HG02943 (cell line): ENCODE measurements around the gene EML4.

Source experiments
- ATAC-seq: cut with Tn5 transposase; IDR thresholded peaks from one replicate; pipeline ENCODE4 v1.9.1; 2021; ENCODE audit warnings: mild to moderate bottlenecking, low read depth, moderate library complexity; ENCODE audit not compliant: unreplicated experiment

EML4 gene

DNA sequence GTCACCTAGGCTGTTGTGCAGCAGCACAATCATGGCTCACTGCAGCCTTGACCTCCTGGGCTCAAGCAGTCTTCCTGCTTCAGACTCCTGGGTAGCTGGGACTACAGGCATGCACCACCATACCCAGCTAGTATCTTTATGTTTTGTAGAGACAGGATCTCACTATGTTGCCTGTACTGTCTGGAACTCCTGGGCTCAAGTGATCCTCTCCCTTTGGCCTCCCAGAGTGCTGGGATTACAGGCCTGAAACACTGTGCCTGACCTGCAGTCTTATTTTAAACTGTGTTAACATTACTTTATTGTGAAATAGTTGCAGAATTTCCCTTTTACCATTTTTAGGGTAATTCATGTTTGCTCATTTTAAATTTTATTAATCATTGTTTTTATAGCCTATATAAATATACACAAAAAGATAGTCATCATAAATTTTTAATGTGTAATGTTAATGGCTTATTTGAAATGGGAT, 24.6 kb downstream of the EML4 start:
- ATAC-seq: no peak

DNA sequence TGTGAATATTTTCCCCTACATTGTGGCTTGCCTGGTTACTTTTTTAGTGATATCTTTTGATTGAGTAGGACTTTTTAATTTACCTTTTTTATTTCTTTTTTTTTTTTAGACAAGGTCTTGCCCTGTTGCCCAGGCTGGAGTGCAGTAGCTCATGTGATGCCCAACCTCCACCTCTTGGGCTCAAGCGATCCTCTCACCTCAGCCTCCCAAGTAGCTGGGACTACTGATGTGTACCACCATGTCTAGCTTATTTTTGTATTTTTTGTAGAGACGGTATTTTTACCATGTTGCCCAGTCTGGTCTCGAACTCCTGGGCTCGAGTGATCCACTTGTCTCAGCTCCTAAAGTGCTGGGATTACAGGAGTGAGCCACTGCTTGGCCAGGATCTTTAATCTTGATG, 25.3 kb downstream of the EML4 start:
- ATAC-seq: no peak

DNA sequence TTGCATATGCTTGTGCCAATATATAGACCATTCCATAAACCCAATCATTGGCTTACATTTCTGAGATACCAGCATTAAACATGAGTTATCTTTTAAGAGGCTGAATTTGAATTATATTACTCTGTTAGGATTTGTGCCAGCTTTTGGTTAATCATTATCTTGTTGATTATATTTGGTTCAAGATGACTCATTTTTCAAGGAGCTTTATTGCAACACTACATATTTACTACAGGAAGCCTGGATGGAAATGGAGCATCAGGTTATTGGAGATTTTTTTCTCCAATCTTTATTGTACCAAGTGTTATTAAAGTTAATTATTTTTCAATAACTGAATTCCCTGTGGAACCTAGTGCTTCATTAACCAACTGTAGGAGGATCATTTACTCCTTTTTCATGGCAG, 26.4 kb downstream of the EML4 start:
- no peak for ATAC-seq

DNA sequence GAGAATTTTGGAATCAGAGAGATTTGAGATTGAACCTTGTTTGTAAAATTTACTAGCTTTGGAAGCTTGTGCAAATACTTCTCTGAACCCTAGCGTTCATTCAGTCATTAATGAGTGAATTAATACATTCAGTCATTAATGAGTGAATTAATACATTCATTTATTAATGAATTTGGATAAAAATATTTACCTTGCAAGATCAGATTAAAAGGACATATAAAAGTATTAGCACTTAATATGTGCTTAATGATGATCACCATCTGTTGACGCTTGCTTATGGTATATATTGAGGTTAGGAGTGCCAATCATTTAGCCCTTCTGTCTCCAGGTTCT, 26.9 kb downstream of the EML4 start:
- no peak for ATAC-seq

DNA sequence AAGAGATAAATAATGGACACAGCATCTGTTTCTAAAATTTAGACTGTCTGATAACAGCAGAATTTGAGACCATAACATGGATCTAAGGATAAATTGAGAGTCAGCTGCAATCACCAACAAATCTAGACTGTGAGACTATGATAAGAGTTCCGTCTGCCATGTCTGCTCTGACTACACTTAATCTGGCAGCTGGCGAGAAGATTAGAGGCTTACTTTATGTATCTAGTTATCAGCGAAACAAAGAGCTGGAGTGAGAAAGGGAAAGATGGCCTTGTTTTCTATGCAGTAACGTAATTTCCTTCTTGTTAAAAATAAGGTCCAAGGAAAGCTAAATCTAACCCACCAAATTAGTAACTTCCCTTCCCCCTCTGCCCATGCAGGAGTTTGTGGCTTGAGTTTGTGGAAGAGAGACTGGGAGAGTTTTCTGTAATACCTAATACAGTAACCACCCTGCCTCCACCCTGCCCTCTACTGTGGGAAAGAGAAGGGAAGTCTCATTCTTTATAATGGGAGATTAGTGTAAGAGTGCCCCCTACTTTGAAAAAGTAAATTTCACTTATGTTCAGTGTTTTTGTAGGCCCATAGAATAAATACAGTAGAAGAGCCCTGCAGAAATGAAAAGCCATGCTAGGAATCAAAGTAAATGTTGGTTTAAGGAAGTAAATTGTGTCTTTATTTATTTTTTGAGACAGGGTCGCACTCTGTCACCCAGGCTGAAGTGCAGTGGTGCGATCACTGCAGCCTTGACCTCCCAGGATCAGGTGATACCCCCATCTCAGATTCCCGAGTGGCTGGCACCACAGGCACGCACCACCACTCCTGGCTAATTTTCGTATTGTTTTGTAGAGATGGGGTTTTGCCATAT, 27.5 kb downstream of the EML4 start:
- peak; percentile 62 for ATAC-seq

DNA sequence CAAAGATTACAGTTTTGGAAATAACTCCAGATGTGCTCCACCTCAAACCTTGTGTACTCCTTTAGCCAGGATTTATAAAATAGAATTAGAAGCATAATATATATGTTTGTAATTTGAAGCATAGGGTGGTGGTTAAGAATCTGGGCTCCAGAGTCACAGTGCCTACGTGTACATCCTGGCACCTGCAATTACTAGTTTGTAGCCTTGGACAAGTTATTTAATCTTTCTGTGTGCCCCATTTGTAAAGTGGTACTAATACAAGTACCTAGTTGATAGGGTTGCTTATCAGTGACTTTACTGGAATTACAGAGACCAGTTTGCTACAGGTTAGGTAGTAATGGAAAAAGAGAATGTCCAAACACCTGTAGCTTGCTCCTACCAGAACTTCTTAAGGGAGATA, 28.6 kb downstream of the EML4 start:
- no peak for ATAC-seq

DNA sequence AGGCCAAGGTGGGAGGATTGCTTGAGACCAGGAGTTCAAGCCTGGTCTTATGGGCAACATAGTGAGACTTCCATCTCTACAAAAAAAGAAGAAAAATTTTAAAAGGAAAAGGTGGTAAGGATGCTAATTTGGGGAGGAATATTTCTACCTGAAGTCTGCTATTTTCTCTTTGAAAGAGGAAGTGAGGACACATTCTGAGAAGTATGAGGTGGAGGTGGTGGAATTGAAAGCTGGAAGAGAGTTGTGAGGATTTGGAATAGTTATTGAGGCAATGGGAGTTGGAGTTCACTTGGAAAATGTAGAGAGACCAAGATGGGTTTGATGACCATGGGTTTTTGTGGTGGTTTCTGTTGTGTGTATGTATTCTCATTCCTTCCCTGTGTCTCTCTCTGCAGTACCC, 29.3 kb downstream of the EML4 start:
- ATAC-seq: no peak

DNA sequence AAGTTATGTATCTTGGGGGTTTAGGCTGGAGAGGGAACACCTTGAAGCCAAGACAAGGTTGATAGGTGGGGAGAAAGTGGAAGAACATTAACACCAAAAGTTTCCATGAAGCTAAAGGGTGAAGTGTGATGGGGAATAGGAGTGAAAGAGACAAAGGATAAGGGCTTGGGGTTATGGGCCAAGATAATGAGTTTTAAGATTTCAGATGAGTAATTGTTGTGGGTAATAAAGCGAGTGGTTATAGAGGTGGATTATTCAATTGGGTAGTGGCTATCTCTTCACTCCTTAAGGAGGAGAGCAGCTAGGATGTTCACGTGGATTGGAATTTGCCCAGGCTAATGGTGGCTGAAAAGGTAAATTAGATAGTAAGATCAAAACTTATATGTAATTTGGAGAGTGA, 29.8 kb downstream of the EML4 start:
- ATAC-seq: no peak

DNA sequence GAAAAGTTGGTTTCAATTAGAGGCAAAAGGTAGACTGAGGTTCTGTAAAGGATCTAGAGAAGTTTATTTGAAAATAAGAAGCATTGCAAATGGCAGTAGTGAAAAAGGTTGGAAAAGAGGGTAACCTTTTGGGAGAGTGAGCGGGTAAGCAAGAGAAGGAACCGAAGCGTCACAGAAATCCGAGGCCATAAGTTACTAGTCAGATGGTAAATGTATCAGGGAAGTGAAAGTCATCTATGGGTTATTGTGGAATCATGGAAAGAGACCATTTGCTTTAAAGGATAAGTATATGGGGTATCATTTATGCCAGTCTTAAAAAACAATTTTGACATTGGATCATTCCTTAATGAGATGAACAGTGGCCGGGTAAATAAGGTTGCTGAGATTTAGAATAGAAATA, 30.5 kb downstream of the EML4 start:
- no peak for ATAC-seq

DNA sequence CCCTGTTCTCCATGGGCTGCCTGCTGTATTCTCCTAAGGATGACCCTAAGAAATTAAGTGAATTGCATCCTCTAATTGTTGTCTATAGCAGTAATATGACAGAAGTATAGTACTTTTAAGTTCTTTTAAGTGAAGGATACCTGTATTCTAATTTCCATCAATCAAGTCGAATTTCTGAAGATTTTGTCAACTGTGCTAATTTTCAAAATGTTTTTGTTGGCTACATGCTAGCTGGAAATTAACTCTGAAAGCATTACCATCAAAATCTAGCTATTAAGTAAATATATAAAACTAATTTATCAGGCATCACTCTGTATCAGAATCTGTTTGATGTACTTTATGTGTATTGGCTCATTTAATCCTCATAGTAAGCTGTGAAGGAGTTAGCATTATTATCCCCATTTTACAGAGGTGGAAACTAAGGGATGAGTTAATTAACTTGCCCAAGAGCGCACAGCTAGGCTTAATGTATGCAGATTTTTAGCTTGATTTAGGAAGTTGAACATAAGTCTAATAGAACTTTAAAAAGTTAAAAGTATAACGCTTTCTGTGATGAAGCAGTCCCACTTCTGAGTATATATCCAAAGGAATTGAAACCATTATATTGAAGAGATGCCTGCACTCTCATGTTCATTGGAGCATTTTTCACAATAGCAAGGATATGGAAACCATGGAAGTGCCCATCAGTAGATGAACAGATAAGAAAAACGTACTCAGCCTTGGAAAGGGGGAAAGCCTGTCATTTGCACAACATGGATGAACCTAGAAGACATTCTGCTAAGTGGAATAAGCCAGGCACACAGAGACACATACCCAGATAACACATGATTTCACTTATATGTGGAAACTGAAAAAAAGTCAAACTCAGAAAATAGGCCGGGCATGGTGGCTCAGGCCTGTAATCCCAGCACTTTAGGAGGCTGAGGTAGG, 32.0 kb downstream of the EML4 start:
- no peak for ATAC-seq

DNA sequence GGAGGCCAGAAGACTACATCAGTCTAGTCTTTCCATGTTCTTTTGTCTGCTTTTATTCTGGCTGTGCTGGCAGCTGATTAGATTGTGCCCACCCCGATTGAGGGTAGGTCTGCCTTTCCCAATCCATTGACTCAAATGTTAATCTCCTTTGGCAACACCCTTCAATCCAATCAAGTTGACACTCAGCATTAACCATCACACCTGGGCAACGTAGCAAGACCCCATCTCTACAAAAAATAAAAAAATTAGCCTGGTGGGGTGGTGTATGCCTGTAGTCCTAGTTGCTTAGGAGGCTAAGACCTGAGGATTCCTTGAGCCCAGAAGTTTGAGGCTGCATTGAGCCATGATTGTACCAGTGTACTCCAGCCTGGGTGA, 33.5 kb downstream of the EML4 start:
- ATAC-seq: no peak

DNA sequence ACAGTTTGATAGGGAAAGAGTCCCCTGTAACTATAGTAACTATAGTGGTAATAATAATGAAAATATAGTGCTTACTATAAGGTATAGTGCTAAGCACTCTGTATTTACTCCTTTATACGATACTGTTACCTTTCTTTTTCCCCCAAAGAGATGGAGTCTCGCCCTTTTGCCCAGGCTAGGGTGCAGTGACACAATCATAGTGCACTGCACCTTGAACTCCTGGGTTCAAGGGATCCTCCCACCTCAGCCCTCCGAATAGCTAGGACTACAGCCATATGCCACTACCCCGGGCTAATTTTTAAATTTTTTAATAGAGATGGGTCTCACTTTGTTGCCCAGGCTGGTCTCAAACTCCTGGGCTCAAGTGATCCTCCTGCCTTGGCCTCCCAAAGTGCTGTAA, 34.6 kb downstream of the EML4 start:
- ATAC-seq: no peak

DNA sequence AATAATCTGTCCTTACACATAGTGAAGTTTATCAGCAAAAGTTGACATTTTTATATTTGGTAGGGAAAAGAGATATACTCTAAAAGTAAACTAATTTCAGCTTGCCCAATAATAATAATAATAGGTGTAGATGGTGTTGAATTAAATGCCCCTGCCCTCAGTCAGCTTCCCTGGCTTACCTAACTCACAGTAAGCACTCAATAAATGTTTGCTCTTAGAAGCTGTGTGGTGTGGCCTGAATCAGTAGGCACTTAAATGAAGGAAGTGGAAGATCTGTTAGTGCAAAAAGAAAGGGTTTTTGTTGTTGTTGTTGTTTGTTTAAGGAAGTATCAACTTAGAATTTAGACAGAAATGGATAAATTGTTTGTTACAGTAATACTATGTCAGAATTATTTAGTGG, 36.2 kb downstream of the EML4 start:
- no peak for ATAC-seq

DNA sequence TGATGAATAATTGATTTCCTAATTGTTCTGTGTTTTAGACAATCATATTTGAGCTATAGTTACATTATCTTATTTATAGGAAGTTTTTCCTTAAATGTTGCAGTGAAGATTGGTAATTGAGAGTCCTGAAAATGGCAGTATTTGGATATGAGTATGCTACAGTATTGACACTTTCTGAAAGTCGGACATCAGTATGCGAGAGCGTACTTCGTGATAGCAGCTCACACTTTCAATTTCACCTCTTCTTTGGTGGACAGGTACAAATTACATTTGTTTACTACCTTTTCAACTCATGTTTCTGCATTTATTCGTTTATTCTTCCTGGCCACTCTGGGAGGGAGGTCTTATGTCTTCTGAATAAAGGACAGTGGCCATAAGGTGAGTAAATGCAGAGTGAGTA, 38.7 kb downstream of the EML4 start:
- ATAC-seq: no peak

DNA sequence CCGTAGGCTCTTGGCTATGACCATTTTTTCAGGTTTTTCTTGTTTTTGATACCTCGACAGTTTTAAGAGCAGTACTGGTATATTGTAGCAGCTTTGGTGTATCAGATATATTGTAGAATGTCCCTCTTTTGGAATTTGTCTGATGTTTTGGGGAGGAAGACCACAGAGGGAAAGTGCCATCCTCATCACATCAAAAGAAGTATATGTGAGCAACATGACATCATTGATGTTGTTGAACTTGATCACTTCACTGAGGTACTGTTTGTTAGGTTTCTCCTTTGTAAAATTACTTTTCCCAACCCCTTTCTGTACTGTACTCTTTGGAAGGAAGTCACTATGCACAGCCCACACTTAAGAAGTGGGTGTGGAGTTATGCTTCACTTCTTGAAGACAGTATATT, 41.0 kb downstream of the EML4 start:
- no peak for ATAC-seq

DNA sequence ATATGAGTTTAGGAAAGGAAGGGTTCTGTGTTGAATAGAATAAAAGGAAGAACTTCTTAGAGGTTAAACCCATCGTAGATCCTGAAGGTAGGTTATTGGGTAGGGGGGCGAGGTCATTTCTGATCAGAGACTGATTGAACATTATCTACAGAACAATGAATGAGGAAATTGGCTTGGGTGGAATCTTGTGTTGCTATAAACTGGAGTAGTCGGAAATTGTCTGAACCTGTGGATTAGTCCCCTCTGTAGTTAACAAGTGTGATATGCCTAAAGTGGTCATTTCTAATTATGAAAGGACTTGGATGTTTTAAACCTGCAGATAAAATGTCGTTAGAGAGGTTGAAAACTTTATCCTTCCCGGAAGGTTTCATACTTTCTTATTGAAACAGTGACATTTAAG, 42.1 kb downstream of the EML4 start:
- no peak for ATAC-seq

DNA sequence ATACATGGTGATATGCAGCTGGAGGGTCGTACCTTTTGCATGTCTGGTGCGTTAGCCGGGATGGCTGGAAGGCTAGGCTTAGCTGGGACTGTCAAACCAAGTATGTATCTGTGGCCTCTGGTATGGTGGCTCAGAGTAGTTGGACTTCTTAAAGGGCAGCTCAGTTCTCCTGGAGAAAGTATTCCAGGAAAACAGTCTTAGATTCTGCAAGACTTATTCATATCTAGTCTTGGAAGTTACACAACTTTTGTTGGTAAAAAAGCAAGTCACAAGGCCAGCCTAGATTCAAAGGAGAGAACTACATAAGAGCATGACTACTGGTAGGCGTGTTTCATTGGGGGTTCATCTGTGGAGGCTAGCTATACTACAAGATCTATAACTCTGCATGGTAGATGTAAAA, 45.5 kb downstream of the EML4 start:
- no peak for ATAC-seq

DNA sequence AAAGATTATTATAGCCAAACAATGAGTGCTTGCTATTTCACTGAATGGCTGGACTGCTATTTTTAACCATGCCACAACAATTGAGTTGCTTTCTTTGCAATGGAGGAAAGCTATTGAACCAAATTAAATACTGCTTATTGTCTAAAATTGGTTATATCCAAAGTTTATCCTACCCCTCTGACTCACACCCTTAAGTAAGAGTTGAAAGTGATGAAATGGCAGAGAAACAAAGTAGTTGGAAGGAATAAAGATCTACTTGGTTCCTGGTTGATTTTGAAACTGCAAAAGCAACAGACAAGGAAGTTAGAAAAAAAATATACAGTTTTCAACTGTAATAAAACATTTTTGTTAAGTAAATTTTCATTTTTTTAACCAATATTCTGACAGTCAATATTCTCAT, 47.5 kb downstream of the EML4 start:
- ATAC-seq: no peak

DNA sequence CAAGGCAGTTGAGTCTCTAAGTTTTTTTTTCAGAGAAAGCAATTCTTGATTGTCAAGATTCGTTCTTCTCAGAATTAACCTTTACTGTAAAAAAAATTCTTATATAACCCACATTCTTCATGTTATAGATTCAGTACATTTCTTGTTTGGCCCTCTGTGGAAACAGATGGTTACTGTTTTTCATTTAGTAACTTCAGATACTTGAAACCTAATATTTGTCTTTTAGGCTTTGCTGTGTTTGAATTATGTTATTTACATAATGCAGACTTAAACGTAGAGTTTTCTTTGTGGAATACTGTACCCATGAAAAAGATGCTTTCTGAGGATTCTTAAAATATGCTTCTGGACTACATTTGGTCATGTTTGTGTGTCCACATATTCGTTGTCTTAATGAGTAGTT, 48.2 kb downstream of the EML4 start:
- ATAC-seq: no peak

DNA sequence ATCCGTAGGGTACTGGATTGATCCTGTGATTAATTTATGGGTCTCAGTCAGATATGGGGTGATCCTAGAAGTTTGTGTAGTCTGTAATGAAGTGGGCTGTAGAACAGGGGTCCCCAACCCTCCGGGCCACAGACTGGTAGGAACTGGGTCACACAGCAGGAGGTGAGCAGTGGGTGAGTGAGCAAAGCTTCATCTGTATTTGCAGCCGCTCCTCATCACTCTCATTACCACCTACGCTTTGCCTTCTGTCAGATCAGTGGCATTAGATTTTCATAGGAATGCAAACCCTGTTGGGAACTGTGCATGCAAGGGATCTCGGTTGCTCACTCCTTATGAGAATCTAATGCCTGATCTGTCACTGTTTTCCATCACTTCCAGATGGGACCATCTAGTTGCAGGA, 48.8 kb downstream of the EML4 start:
- no peak for ATAC-seq

DNA sequence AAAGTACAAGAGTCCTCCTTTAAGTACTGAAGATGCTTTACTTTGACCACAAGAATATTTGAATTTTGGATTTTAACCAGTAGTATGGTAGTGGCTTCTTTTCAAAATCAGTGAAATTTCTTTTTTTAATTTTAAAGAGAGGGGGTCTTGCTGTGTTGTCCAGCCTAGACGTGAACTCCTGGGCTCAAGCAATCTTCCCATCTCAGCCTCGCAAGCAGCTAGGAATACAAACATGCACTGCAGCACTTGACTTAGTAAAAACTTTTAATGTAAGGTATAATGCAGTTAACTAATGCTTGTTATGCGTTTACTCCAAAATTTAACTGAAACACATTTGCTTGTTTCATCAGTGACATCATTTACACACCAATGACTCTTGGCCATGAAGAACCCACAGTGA, 49.6 kb downstream of the EML4 start:
- no peak for ATAC-seq

DNA sequence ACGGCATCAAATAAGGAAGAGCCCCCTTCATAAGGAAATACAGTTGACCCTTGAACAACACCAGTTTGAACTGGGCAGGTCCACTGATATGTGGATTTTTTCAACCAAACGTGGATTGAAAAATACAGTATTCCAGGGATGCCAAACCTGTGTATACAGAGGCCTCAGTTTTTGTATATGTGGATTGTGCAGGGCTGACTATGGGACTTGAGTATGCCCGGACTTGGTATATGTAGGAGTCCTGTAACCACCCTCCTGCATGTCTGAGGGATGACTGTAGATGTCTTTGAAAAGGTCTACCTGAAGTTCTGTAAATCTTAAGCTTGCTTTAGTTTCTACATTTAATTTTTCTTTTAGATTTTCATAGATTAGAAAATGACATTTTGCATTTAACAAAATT, 50.0 kb downstream of the EML4 start:
- ATAC-seq: no peak
